ENCODE results near the gene GINS3.

DNA sequence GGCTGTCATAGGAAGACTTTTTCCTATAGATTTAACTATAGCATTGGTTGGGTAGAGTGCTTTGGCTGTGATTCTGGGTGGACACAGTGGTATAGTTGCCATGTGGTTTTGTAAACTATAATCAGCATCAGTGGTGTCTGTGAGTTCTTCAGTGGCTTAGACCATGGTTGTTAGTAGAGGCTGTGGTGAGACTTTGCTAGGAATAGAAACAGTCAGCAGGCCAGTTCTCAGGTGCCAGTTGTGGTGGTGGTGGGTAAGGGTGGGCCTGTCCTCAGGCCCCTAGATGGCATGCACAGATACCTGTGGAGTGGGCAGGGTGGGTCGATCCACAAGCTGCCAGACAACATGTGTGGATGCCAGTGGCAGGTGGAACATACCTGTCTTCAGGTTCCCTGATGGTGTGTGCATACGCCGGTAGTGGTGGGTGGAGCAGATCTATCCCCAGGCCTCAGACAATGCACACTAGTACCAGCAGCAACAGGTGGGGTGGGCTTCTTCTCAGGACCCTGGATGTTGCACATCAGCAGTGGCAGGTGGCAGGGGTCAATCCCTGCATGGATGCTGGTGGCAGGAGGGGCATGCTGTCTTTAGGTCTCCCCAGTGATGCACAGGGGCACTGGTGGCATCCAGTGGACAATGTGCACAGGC, 28.4 kb upstream of the GINS3 start:
- TF ChIP-seq POLR2A (IDR thresholded peaks at IDR 0.05; ENCODE audit: low read depth, low read length), result no peak
- no peak for TF ChIP-seq POLR2AphosphoS5 (IDR thresholded peaks at IDR 0.05; ENCODE audit: low read depth, low read length)
- no peak for TF ChIP-seq TAF1 (IDR thresholded peaks at IDR 0.05; ENCODE audit: borderline replicate concordance, low read depth, low read length)

Data from GM12892 (cell line).